A673 (cell line): ENCODE data around the gene ALAS2. TPM values are rescaled to one million over a fixed set of nuclear protein-coding genes. Genes with fewer than 3 reads are reported as not detected.
"Not testable (repeated sequence)": the region's sequence is repeated elsewhere in the genome, so short reads cannot be mapped to it uniquely, and the experiment has no call there.

Source experiments
- BruUV-seq: library from RNA; stranded (reverse); fragments of 400-500 nt; replicated peaks from 2 replicates; lab custom pipeline; 2021; lab: Mats Ljungman, UMichigan
- CTCF ChIA-PET: fragments of 300-600 bp; sonication (Branson Sonifier 250); formaldehyde crosslinking; loops from one replicate; lab custom pipeline; 2022; ENCODE audit warnings: antibody characterized with exemption; lab: Charles Lee
- POLR2A ChIA-PET: fragments of 300-600 bp; sonication (Branson Sonifier 250); formaldehyde crosslinking; loops from one replicate; lab custom pipeline; 2022; ENCODE audit warnings: antibody characterized with exemption; ENCODE audit not compliant: low non-redundant PET; lab: Charles Lee
- DNase-seq: peaks from one replicate; pipeline ENCODE4 v3.0.0-alpha.2; 2015; ENCODE audit warnings: low spot score
- H3K27ac ChIP-seq: fragments of 200-600 bp; sonication (generic); 2 replicates; pipeline ENCODE4 v1.5.1; 2016; ENCODE audit warnings: mixed run types, low read depth, mild to moderate bottlenecking, mixed read lengths, antibody characterized with exemption, low read length; ENCODE audit not compliant: poor library complexity, severe bottlenecking
- H3K27me3 ChIP-seq: fragments of 200-600 bp; sonication (generic); replicated peaks from 2 replicates; pipeline ENCODE4 v1.6.1; 2017; ENCODE audit warnings: mixed run types, low read depth, mild to moderate bottlenecking, mixed read lengths, antibody characterized with exemption, low read length; ENCODE audit not compliant: insufficient read depth, poor library complexity
- H3K36me3 ChIP-seq: fragments of 200-600 bp; sonication (generic); 2 replicates; pipeline ENCODE4 v1.6.1; 2016; ENCODE audit warnings: mixed run types, mild to moderate bottlenecking, mixed read lengths, antibody characterized with exemption, low read length; ENCODE audit not compliant: insufficient read depth, poor library complexity, severe bottlenecking
- H3K4me1 ChIP-seq: fragments of 200-600 bp; sonication (generic); 2 replicates; pipeline ENCODE4 v1.6.1; 2017; ENCODE audit warnings: mixed run types, mild to moderate bottlenecking, mixed read lengths, antibody characterized with exemption, low read length; ENCODE audit not compliant: insufficient read depth, poor library complexity, severe bottlenecking
- H3K4me3 ChIP-seq: fragments of 200-600 bp; sonication (generic); 2 replicates; pipeline ENCODE4 v1.5.1; 2016; ENCODE audit warnings: low read depth, mixed run types, mild to moderate bottlenecking, mixed read lengths, low read length; ENCODE audit not compliant: poor library complexity, severe bottlenecking
- H3K9me3 ChIP-seq: fragments of 200-600 bp; sonication (generic); 2 replicates; pipeline ENCODE4 v1.6.1; 2016; ENCODE audit warnings: mixed run types, low read depth, mild to moderate bottlenecking, mixed read lengths, antibody characterized with exemption, low read length; ENCODE audit not compliant: poor library complexity, severe bottlenecking
- CTCF ChIP-seq: fragments of 300-800, 200-600 bp; sonication (generic); conservative IDR thresholded peaks from 2 replicates; pipeline ENCODE4 v1.5.1; 2017; ENCODE audit warnings: low read depth, mild to moderate bottlenecking, antibody characterized with exemption, low read length, moderate library complexity, mixed read lengths
- EZH2 ChIP-seq: fragments of 200-600 bp; sonication (generic); IDR thresholded peaks from 2 replicates; pipeline ENCODE4 v1.6.1; 2017; ENCODE audit warnings: borderline replicate concordance, low read depth, mild to moderate bottlenecking, mixed read lengths, antibody characterized with exemption, low read length; ENCODE audit not compliant: poor library complexity, severe bottlenecking
- intact Hi-C: fragments of 100-400 bp; cut with micrococcal nuclease; formaldehyde crosslinking; loops from one replicate; pipeline ENCODE4 v1.10.0; 2022; ENCODE audit not compliant: unreplicated experiment
- total RNA-seq: library from RNA; stranded (reverse); gene quantifications from 2 replicates; pipeline ENCODE4 v1.2.3, GENCODE V29; 2021

ALAS2 gene
- total RNA-seq, 1 experiment from 2014 or later = not detected

GRCh38 chrX:54994099-54994498, 36.7 kb downstream of the ALAS2 start, which contains the start of gene PFKFB1:
Gene PFKFB1 (minus strand): TSS chrX:54994188. CDS start chrX:54994007, 181 bp downstream.
- intact Hi-C loops = no loop called here
- no peaks in the 10 kb centered on the region for H3K9me3 ChIP-seq
- no peak for TF ChIP-seq CTCF
- no peak for TF ChIP-seq EZH2
- ChIA-PET POLR2A (no interaction called here), CTCF (no interaction called here)
- no peak within 1 kb of the TSS for H3K4me3 ChIP-seq
- no peaks in the 10 kb centered on the region for H3K4me1 ChIP-seq
- H3K27me3 ChIP-seq = no peaks in the 10 kb centered on the region
- H3K27ac ChIP-seq = no peak within 1 kb of the TSS
- no TSS peak for BruUV-seq
- H3K36me3 ChIP-seq = no peaks in the 10 kb centered on the region
- DNase-seq = no peak

- Histone ChIP-seq H3K4me1 (no peaks in the 10 kb centered on the region), H3K27ac (no peak overlapping the region), H3K9me3 (no peaks in the 10 kb centered on the region), H3K4me3 (no peak overlapping the region), H3K36me3 (no peaks in the 10 kb centered on the region), H3K27me3 (no peaks in the 10 kb centered on the region)
- no peak for DNase-seq
- intact Hi-C loops = no loop called here
- no TSS peak for BruUV-seq
- POLR2A ChIA-PET = no interaction called here
- CTCF ChIA-PET = no interaction called here
- TF ChIP-seq EZH2 (no peak), CTCF (no peak)
These were observed 37.7 kb downstream of the ALAS2 start for GRCh38 chrX:54992911-54993622.

GRCh38 chrX:54991706-54992105, 39.1 kb downstream of the ALAS2 start:
- no peak for DNase-seq
- Histone ChIP-seq H3K27ac (no peak overlapping the region), H3K36me3 (no peaks in the 10 kb centered on the region), H3K4me3 (no peak overlapping the region), H3K27me3 (no peaks in the 10 kb centered on the region), H3K4me1 (no peaks in the 10 kb centered on the region), H3K9me3 (no peaks in the 10 kb centered on the region)
- BruUV-seq = no TSS peak
- TF ChIP-seq EZH2 = no peak
- no peak for TF ChIP-seq CTCF
- ChIA-PET CTCF (interaction anchor here (0.6 kb wide), 1 partner anchor 343 kb away, joined by 3 read pairs; no protein-coding TSS in a partner anchor), POLR2A (no interaction called here)
- intact Hi-C loops = no loop called here

- intact Hi-C loops = not testable (repeated sequence)
These were observed 47.5 kb downstream of the ALAS2 start for GRCh38 chrX:54983306-54983705.

More at GRCh38 chrX:54983306-54983705, 47.5 kb downstream of the ALAS2 start:
- H3K4me3 ChIP-seq, H3K4me1 ChIP-seq, H3K27ac ChIP-seq, H3K36me3 ChIP-seq, H3K27me3 ChIP-seq, BruUV-seq, H3K9me3 ChIP-seq, CTCF ChIA-PET, POLR2A ChIA-PET, DNase-seq: not testable (repeated sequence)
